SK-N-SH (cell line): ENCODE data around the gene RPS6KA2. TPM values are rescaled to one million over a fixed set of nuclear protein-coding genes. Genes with fewer than 3 reads are reported as not detected.

Experiments used
- CTCF ChIA-PET: fragments of 300-600, 350-600 bp; formaldehyde crosslinking; extraction: SDS; loops from one replicate; lab custom pipeline; 2021; lab: Yijun Ruan, JAX
- POLR2A ChIA-PET: fragments of 350-600 bp; sonication (Branson Sonifier 250); formaldehyde crosslinking; extraction: SDS; loops from one replicate; lab custom pipeline; 2020; ENCODE audit warnings: antibody characterized with exemption, inconsistent platforms; lab: Yijun Ruan, JAX
- DNase-seq: peaks from one replicate; pipeline ENCODE4 v3.0.0; 2012
- H2AFZ ChIP-seq: fragments of 200-600 bp; sonication (generic); 2 replicates; pipeline ENCODE4 v1.8.1; 2016; ENCODE audit warnings: antibody characterized with exemption, mild to moderate bottlenecking, low read depth
- H3F3A ChIP-seq: fragments of 200-600 bp; sonication (generic); replicated peaks from 2 replicates; pipeline ENCODE3; 2016; ENCODE audit warnings: antibody characterized with exemption, mild to moderate bottlenecking; ENCODE audit not compliant: insufficient read depth
- H3K27ac ChIP-seq, 2 experiments: fragments of 200-500 bp in 1 of 2; fragments of 200-600 bp in 1 of 2; sonication (Bioruptor generic) in 1 of 2; sonication (generic), shearing (Covaris generic) in 1 of 2; 2 replicates each; pipeline versions ENCODE4 v1.5.1 to v1.6.1; 2014 to 2016; ENCODE audit warnings: low read depth in 2 of 2, inconsistent platforms in 1 of 2, low read length in 1 of 2, mild to moderate bottlenecking in 1 of 2, mixed read lengths in 1 of 2
- H3K27me3 ChIP-seq: fragments of 200-600 bp; sonication (generic), shearing (Covaris generic); 2 replicates; pipeline ENCODE4 v1.6.1; 2016; ENCODE audit warnings: mixed run types; ENCODE audit not compliant: insufficient read depth
- H3K36me3 ChIP-seq, 2 experiments: fragments of 200-500 bp in 1 of 2; fragments of 200-600 bp in 1 of 2; sonication (Bioruptor generic) in 1 of 2; sonication (generic) in 1 of 2; replicated peaks in 1 of 2; 2 replicates each; pipeline versions ENCODE3 to v1.5.1; 2014 to 2016; ENCODE audit warnings: low read length in 1 of 2, mild to moderate bottlenecking in 1 of 2; ENCODE audit not compliant: insufficient read depth in 2 of 2, control insufficient read depth in 1 of 2
- H3K4me1 ChIP-seq, 2 experiments: fragments of 200-500 bp in 1 of 2; fragments of 200-600 bp in 1 of 2; sonication (Bioruptor generic) in 1 of 2; sonication (generic), shearing (Covaris generic) in 1 of 2; 2 replicates each; pipeline versions ENCODE4 v1.5.1 to v1.6.1; 2014 to 2016; ENCODE audit warnings: low read depth in 1 of 2, low read length in 1 of 2, mixed run types in 1 of 2; ENCODE audit not compliant: insufficient read depth in 2 of 2, control insufficient read depth in 1 of 2
- H3K4me2 ChIP-seq: fragments of 200-600 bp; sonication (generic), shearing (Covaris generic); 2 replicates; pipeline ENCODE4 v1.6.1; 2017; ENCODE audit warnings: mixed run types
- H3K4me3 ChIP-seq, 2 experiments: fragments of 200-500 bp in 1 of 2; fragments of 200-600 bp in 1 of 2; sonication (Bioruptor generic) in 1 of 2; sonication (generic), shearing (Covaris generic) in 1 of 2; 2 replicates each; pipeline versions ENCODE4 v1.5.1 to v1.8.1; 2014 to 2016; ENCODE audit warnings: low read depth in 2 of 2, inconsistent platforms in 1 of 2, low read length in 1 of 2, mild to moderate bottlenecking in 1 of 2, mixed read lengths in 1 of 2, moderate library complexity in 1 of 2
- H3K79me2 ChIP-seq: fragments of 200-600 bp; sonication (generic); 2 replicates; pipeline ENCODE4 v1.8.1; 2017; ENCODE audit warnings: mild to moderate bottlenecking; ENCODE audit not compliant: insufficient read depth
- H3K9ac ChIP-seq: fragments of 200-600 bp; sonication (generic); 2 replicates; pipeline ENCODE4 v1.6.1; 2017; ENCODE audit warnings: mixed run types
- H3K9me2 ChIP-seq: fragments of 200-600 bp; sonication (generic); 2 replicates; pipeline ENCODE4 v1.6.1; 2017; ENCODE audit warnings: mixed run types
- H3K9me3 ChIP-seq: fragments of 200-600 bp; sonication (generic); 2 replicates; pipeline ENCODE4 v1.6.1; 2017; ENCODE audit warnings: mixed run types, mild to moderate bottlenecking, moderate library complexity
- H4K20me1 ChIP-seq: fragments of 200-600 bp; sonication (generic); 2 replicates; pipeline ENCODE4 v1.6.1; 2017; ENCODE audit warnings: mild to moderate bottlenecking, mixed run types; ENCODE audit not compliant: insufficient read depth
- FOSL2 ChIP-seq: IDR thresholded peaks from 2 replicates; pipeline ENCODE4 v1.4.0; 2012; ENCODE audit warnings: low read depth, mild to moderate bottlenecking, moderate library complexity, borderline replicate concordance
- GATA2 ChIP-seq: sonication (generic); formaldehyde crosslinking; IDR thresholded peaks from 2 replicates; pipeline ENCODE4 v1.5.0; 2020; ENCODE audit warnings: mild to moderate bottlenecking, missing genetic modification reagents
- JUND ChIP-seq: IDR thresholded peaks from 2 replicates; pipeline ENCODE4 v1.4.0; 2012
- MEF2A ChIP-seq: IDR thresholded peaks from 2 replicates; pipeline ENCODE4 v1.4.0; 2012; ENCODE audit warnings: low read depth, borderline replicate concordance
- NRF1 ChIP-seq: IDR thresholded peaks from 2 replicates; pipeline ENCODE4 v1.6.1; 2012; ENCODE audit warnings: low read depth, mild to moderate bottlenecking, low read length
- PBX3 ChIP-seq: IDR thresholded peaks from 2 replicates; pipeline ENCODE4; 2012
- REST ChIP-seq: IDR thresholded peaks from 2 replicates; pipeline ENCODE4 v1.6.1; 2012; ENCODE audit warnings: mild to moderate bottlenecking, low read depth, low read length, moderate library complexity
- SIN3A ChIP-seq: IDR thresholded peaks from 2 replicates; pipeline ENCODE4 v1.6.1; 2012; ENCODE audit warnings: low read depth, mild to moderate bottlenecking, low read length, moderate library complexity, borderline replicate concordance
- WGBS: methylation state at CpG from one replicate; pipeline ENCODE4 v1.1.6; 2017; ENCODE audit warnings: low lambda C conversion rate; 5-methylcytosine and 5-hydroxymethylcytosine counted together
- polyA plus RNA-seq, 3 experiments: library from polyadenylated mRNA; depleted of rRNA; stranded (reverse); fragments of >200 nt; gene quantifications; 2 replicates each; pipeline ENCODE4 v1.2.3, GENCODE V29; 2012
- TF ChIP-seq, protein P1 (sequence below): IDR thresholded peaks from 2 replicates; pipeline ENCODE4 v1.4.0; 2012; ENCODE audit warnings: low read depth

The RPS6KA2 gene
- polyA plus RNA-seq, 1 of the 3 experiments (the other 2 are of a cell fraction), result 59.5 TPM

DNA sequence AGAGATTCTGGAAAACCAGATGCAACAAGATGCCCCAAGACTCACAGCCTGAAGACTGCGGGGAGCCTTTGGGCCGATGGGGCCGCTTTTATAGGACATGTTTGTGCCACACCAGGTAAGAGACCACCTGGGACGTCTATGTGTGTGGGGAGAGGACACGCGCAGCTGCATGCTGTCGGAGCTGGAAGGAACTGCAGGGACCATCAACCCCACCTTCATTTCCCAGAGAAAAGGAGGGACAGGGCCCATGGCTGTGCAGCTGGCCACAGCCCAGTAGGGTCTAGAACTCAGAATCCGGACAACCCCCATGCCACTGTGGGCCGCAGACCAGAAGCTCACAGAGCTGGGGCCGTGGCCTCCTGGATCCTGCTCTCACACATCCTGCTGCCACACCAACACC is 144.0 kb downstream of the RPS6KA2 start:
- H3K9ac ChIP-seq, result no peak overlapping the region
- POLR2A ChIA-PET, result no interaction called here

DNA sequence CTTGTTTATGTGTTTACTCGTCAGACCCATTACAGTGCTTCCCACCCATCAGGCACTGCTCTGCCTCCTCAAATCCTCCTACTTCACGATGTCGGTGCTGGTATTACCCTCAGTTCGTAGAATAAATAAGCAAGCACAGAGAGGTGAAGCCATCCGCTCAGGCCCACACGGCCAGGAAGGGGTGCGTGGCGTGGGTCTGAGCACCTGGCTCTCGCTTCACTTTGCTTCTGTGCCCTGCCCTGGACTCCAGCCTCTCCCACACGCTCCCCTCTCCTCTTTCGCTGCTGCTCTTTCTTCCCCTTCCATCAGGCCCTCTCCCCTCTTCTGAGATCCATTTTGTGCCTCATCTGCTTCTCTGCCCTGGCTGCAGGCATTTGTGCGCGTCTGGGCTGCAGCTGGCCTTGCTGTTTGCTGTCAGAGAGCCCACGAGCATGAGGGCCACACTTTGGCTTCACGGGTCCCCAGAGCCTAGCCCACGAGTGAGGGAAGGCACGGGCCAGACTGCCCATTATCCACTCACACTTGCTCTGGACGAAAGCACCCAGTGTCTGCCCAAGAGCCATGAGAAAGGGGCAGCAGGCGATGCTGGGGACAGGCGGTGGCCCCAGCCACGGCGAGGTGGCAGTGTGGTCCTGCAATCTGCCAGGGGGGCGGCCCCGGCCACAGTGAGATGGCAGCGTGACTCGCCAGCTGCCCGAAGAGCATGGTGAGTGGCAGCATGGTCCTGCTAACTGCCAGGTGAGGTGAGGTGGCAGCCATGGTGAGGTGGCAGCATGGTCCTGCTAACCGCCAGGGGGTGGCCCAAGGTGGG is 148.1 kb downstream of the RPS6KA2 start:
- WGBS, result 87% methylated on average over 27 of the region's 28 CpGs
- Histone ChIP-seq H3K27me3 (no peaks in the 10 kb centered on the region), H3K9me3 (no peaks in the 10 kb centered on the region), H3K9me2 (no peaks in the 10 kb centered on the region), H3K79me2 (no peaks in the 10 kb centered on the region), H3K36me3 (peaks cover 11 to 58% of the 10 kb centered on the region in 2 experiments), H2AFZ (no peak overlapping the region), H3K4me3 (no peak overlapping the region), H3K9ac (no peak overlapping the region), H3K4me1 (peaks cover 0 to 34% of the 10 kb centered on the region in 2 experiments; a peak in 2 of 4 replicates), H3K27ac (no peak overlapping the region; a peak in 1 of 4 replicates), H3K4me2 (no peak overlapping the region), H4K20me1 (no peaks in the 10 kb centered on the region), H3F3A (no peaks in the 10 kb centered on the region)
- ChIA-PET POLR2A (no interaction called here), CTCF (interaction anchor here (1.4 kb wide), 1 partner anchor 18 kb away, joined by 3 read pairs; no protein-coding TSS in a partner anchor)
- TF ChIP-seq, protein P1, sequence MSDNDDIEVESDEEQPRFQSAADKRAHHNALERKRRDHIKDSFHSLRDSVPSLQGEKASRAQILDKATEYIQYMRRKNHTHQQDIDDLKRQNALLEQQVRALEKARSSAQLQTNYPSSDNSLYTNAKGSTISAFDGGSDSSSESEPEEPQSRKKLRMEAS, result no peak
- TF ChIP-seq REST (no peak), SIN3A (no peak), NRF1 (no peak), GATA2 (CRISPR knock-in tag) (no peak), MEF2A (no peak)
- no peak for DNase-seq

More for the DNA sequence above, 144.0 kb downstream of the RPS6KA2 start:
- Histone ChIP-seq H2AFZ (no peak overlapping the region), H3K4me1 (peaks cover 0 to 5% of the 10 kb centered on the region in 2 experiments; a peak in 2 of 4 replicates), H3K79me2 (no peaks in the 10 kb centered on the region), H3K9me3 (no peaks in the 10 kb centered on the region), H3K27me3 (no peaks in the 10 kb centered on the region), H3K4me2 (no peak overlapping the region), H3K27ac (no peak overlapping the region), H3K9me2 (no peaks in the 10 kb centered on the region), H4K20me1 (no peaks in the 10 kb centered on the region), H3K4me3 (no peak overlapping the region), H3F3A (no peaks in the 10 kb centered on the region), H3K36me3 (peaks cover 24 to 86% of the 10 kb centered on the region in 2 experiments)
- DNase-seq, result no peak
- CTCF ChIA-PET, result no interaction called here
- WGBS, result 100% methylated on average over 3 of the region's 10 CpGs
- no peak for TF ChIP-seq JUND
- TF ChIP-seq FOSL2, result no peak
- TF ChIP-seq PBX3, result no peak
